ENCODE measurements around the gene PIGU.

Gene PIGU

DNA sequence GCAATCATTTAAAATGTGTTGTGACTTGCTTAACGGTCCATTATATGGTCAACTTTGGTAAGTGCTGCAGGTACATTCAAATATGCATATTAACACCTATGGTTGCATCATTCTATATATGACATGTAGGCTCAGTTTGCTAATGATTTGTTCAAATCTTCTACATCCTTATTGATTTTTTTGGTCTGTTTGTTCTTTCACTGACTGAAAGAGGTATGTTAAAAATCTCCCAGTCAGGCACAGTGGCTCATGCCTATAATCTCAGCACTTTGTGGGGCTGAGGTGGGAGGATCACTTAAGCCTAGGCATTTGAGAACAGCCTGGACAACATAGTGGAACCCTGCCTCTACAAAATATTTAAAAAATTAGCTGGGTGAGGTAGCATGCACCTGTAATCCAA lies 29.2 kb downstream of the PIGU start:
- H3K4me3 ChIP-seq (ENCODE audit: low read depth, low read length): no peak overlapping the region
- TF ChIP-seq, protein P1, sequence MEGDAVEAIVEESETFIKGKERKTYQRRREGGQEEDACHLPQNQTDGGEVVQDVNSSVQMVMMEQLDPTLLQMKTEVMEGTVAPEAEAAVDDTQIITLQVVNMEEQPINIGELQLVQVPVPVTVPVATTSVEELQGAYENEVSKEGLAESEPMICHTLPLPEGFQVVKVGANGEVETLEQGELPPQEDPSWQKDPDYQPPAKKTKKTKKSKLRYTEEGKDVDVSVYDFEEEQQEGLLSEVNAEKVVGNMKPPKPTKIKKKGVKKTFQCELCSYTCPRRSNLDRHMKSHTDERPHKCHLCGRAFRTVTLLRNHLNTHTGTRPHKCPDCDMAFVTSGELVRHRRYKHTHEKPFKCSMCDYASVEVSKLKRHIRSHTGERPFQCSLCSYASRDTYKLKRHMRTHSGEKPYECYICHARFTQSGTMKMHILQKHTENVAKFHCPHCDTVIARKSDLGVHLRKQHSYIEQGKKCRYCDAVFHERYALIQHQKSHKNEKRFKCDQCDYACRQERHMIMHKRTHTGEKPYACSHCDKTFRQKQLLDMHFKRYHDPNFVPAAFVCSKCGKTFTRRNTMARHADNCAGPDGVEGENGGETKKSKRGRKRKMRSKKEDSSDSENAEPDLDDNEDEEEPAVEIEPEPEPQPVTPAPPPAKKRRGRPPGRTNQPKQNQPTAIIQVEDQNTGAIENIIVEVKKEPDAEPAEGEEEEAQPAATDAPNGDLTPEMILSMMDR (IDR thresholded peaks at IDR 0.05; ENCODE audit: low read depth, low read length): no peak

GRCh38 chr20:34644951-34645350 lies 31.9 kb downstream of the PIGU start:
- no peak overlapping the region for H3K4me3 ChIP-seq (ENCODE audit: low read depth, low read length)
- TF ChIP-seq, protein P1 (IDR thresholded peaks at IDR 0.05; ENCODE audit: low read depth, low read length): no peak

DNA sequence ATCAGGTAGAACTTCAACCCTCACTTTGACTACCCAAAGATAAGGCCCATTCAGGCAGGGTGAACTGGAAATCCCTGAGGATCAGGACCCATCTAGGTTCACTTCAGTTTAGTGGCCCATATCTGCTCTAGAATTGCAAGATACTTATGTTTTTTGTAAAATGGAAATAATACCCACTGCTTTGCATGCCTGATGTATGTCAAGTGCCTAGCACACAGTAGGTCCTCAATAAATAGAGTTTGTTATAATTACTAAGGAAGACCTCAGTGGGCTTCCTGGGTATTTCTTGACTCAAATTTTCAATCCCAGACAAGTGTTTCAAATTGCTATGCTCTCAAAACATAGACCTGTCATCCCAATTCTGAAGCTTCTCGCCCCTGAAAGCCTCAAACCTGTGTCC lies 32.5 kb downstream of the PIGU start:
- TF ChIP-seq, protein P1 (IDR thresholded peaks at IDR 0.05; ENCODE audit: low read depth, low read length): no peak
- H3K4me3 ChIP-seq (ENCODE audit: low read depth, low read length): no peak overlapping the region

DNA sequence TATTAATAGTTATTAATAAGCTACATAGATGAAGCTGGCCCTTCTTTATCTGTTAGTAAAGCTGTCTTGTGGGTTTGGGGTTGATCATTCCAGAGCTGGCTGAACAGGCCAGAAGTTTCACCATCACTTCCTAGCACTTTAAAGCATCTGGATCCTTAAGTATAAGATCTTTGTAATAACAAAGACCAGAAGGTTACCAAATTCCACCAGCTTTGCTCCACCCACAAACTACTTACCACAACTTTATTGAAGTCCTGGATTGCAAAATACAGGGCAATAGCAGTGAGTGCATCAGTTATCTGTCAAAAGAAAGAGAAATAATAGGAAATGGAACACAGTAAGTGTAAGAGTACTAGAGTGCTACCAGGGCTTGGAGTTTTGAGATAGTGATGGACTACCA lies 33.0 kb downstream of the PIGU start:
- no peak overlapping the region for H3K4me3 ChIP-seq (ENCODE audit: low read depth, low read length)
- TF ChIP-seq, protein P1 (IDR thresholded peaks at IDR 0.05; ENCODE audit: low read depth, low read length): no peak

DNA sequence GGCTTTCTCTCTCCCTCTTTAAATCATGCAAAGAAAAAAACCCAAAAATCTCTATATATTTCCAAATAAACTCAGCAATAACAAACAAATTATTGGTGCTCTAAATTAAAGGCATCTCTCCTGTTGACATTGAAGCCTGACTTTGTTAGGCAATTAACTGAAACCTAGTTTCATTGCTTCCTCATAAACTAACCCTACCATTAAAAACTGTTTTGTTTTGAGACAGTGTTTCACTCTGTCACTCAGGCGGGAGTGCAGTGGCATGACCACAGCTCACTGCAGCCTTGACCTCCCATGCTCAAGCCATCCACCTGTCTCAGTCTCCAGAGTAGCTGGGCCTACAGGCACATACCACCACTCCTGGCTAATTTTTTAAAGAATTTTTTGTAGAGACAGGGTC lies 34.9 kb downstream of the PIGU start:
- TF ChIP-seq, protein P1 (IDR thresholded peaks at IDR 0.05; ENCODE audit: low read depth, low read length): no peak
- H3K4me3 ChIP-seq (ENCODE audit: low read depth, low read length): no peak overlapping the region

GRCh38 chr20:34639755-34640222 lies 37.1 kb downstream of the PIGU start:
- TF ChIP-seq, protein P1 (IDR thresholded peaks at IDR 0.05; ENCODE audit: low read depth, low read length): no peak
- no peak overlapping the region for H3K4me3 ChIP-seq (ENCODE audit: low read depth, low read length)

- TF ChIP-seq, protein P1 (IDR thresholded peaks at IDR 0.05; ENCODE audit: low read depth, low read length): no peak
- no peak overlapping the region for H3K4me3 ChIP-seq (ENCODE audit: low read depth, low read length)
These were observed 38.4 kb downstream of the PIGU start for GRCh38 chr20:34638532-34638931.

Data from WI38 (cell line).